H1 (cell line): ENCODE results near the gene ACVR2A. TPM values are rescaled to one million over a fixed set of nuclear protein-coding genes. Genes with fewer than 3 reads are reported as not detected.

ENCODE experiments used
- CTCF ChIA-PET: fragments of 300-600 bp; sonication (Branson Sonifier 250); formaldehyde crosslinking; loops from one replicate; lab custom pipeline; 2021; ENCODE audit not compliant: partially characterized antibody; lab: Charles Lee
- POLR2A ChIA-PET: fragments of 300-600 bp; sonication (Branson Sonifier 250); formaldehyde crosslinking; loops from one replicate; lab custom pipeline; 2021; ENCODE audit warnings: inconsistent platforms; ENCODE audit not compliant: partially characterized antibody; lab: Charles Lee
- DNase-seq, 2 experiments: peaks; one replicate each; pipeline versions ENCODE4 v3.0.0 to v3.0.0-alpha.2; 2010 to 2022; ENCODE audit warnings: low spot score in 2 of 2, low read depth in 1 of 2, mixed read lengths in 1 of 2
- FAIRE-seq: peaks from 2 replicates; lab custom pipeline; 2011; peaks lifted over from hg19 to GRCh38; lab: Jason Lieb, UNC
- H2AFZ ChIP-seq: 2 replicates; pipeline ENCODE4 v1.8.1; 2012; ENCODE audit warnings: low read length, inconsistent platforms
- H2AK5ac ChIP-seq: 2 replicates; pipeline ENCODE4 v1.6.1; 2013; ENCODE audit warnings: low read depth, low read length
- H2BK120ac ChIP-seq: replicated peaks from 2 replicates; pipeline ENCODE3; 2013; ENCODE audit warnings: low read depth, low read length, inconsistent platforms
- H2BK12ac ChIP-seq: 2 replicates; pipeline ENCODE4 v1.6.1; 2013; ENCODE audit warnings: low read depth, low read length
- H2BK15ac ChIP-seq: 2 replicates; pipeline ENCODE4 v1.6.1; 2013; ENCODE audit warnings: low read length
- H2BK20ac ChIP-seq: 2 replicates; pipeline ENCODE4 v1.6.1; 2013; ENCODE audit warnings: low read length
- H2BK5ac ChIP-seq: 2 replicates; pipeline ENCODE4 v1.6.1; 2013; ENCODE audit warnings: low read depth, low read length
- H3K14ac ChIP-seq: 2 replicates; pipeline ENCODE4 v1.6.1; 2013; ENCODE audit warnings: inconsistent platforms; ENCODE audit not compliant: insufficient read length
- H3K18ac ChIP-seq: 2 replicates; pipeline ENCODE4 v1.6.1; 2013; ENCODE audit warnings: low read length; ENCODE audit errors: extremely low read depth
- H3K23ac ChIP-seq: 2 replicates; pipeline ENCODE4 v1.6.1; 2013; ENCODE audit warnings: inconsistent platforms; ENCODE audit not compliant: insufficient read length
- H3K23me2 ChIP-seq: 2 replicates; pipeline ENCODE4 v1.6.1; 2013; ENCODE audit warnings: low read depth, low read length
- H3K27ac ChIP-seq: 2 replicates; pipeline ENCODE4 v1.6.1; 2011; ENCODE audit warnings: low read depth, low read length, inconsistent platforms
- H3K27me3 ChIP-seq, 4 experiments: replicated peaks in 1 of 4; 1 replicate in 1 of 4; 2 replicates in 3 of 4; pipeline versions ENCODE4 v1.6.1 to v1.8.1; 2011 to 2013; ENCODE audit warnings: low read length in 3 of 4, mild to moderate bottlenecking in 3 of 4, inconsistent platforms in 2 of 4, mixed read lengths in 2 of 4, moderate library complexity in 1 of 4; ENCODE audit not compliant: control insufficient read depth in 3 of 4, insufficient read depth in 3 of 4; ENCODE audit errors: extremely low read depth in 1 of 4
- H3K36me3 ChIP-seq, 4 experiments: 2 replicates each; pipeline versions ENCODE4 v1.6.1 to v1.8.1; 2011 to 2013; ENCODE audit warnings: mild to moderate bottlenecking in 4 of 4, low read length in 3 of 4, moderate library complexity in 2 of 4, control low read depth in 1 of 4, inconsistent platforms in 1 of 4; ENCODE audit not compliant: insufficient read depth in 4 of 4, control insufficient read depth in 2 of 4
- H3K4ac ChIP-seq: replicated peaks from 2 replicates; pipeline ENCODE3; 2013; ENCODE audit warnings: low read length, low read depth, mixed read lengths, inconsistent platforms; ENCODE audit not compliant: insufficient read length
- H3K4me1 ChIP-seq, 4 experiments: replicated peaks in 1 of 4; 1 replicate in 1 of 4; 2 replicates in 3 of 4; pipeline versions ENCODE4 v1.6.1 to v1.8.1; 2011 to 2013; ENCODE audit warnings: low read length in 3 of 4, inconsistent platforms in 2 of 4, mixed read lengths in 1 of 4; ENCODE audit not compliant: insufficient read depth in 4 of 4, control insufficient read depth in 3 of 4
- H3K4me2 ChIP-seq, 2 experiments: 2 replicates each; pipeline versions ENCODE4 v1.6.1 to v1.8.1; 2011 to 2013; ENCODE audit warnings: low read depth in 2 of 2, low read length in 2 of 2, control low read depth in 1 of 2, inconsistent platforms in 1 of 2, mild to moderate bottlenecking in 1 of 2; ENCODE audit not compliant: insufficient read depth in 1 of 2
- H3K4me3 ChIP-seq, 4 experiments: fragments of 200-600, 300-600 bp in 1 of 4; sonication (generic), shearing (Covaris generic), sonication (Bioruptor Twin) in 1 of 4; 2 replicates each; pipeline versions ENCODE4 v1.5.1 to v1.8.1; 2011 to 2016; ENCODE audit warnings: low read length in 4 of 4, low read depth in 3 of 4, control low read depth in 2 of 4, inconsistent platforms in 2 of 4, mild to moderate bottlenecking in 2 of 4, mixed read lengths in 1 of 4, moderate library complexity in 1 of 4; ENCODE audit not compliant: insufficient read depth in 2 of 4; ENCODE audit errors: extremely low read depth in 1 of 4
- H3K56ac ChIP-seq: replicated peaks from 2 replicates; pipeline ENCODE3; 2013; ENCODE audit warnings: low read depth, mild to moderate bottlenecking, mixed read lengths, low read length, inconsistent platforms; ENCODE audit not compliant: insufficient read length
- H3K79me1 ChIP-seq: 2 replicates; pipeline ENCODE4 v1.6.1; 2013; ENCODE audit warnings: low read depth, low read length, control low read depth
- H3K79me2 ChIP-seq, 2 experiments: 2 replicates each; pipeline versions ENCODE4 v1.6.1 to v1.8.1; 2012 to 2013; ENCODE audit warnings: low read length in 2 of 2, mild to moderate bottlenecking in 2 of 2, inconsistent platforms in 1 of 2; ENCODE audit not compliant: insufficient read depth in 2 of 2, control insufficient read depth in 1 of 2
- H3K9ac ChIP-seq, 4 experiments: replicated peaks in 1 of 4; 1 replicate in 1 of 4; 2 replicates in 3 of 4; pipeline versions ENCODE4 v1.6.1 to v1.8.1; 2011 to 2013; ENCODE audit warnings: low read depth in 3 of 4, low read length in 3 of 4, control low read depth in 2 of 4, mild to moderate bottlenecking in 2 of 4, moderate library complexity in 2 of 4, inconsistent platforms in 1 of 4; ENCODE audit errors: extremely low read depth in 1 of 4
- H3K9me3 ChIP-seq, 2 experiments: 2 replicates each; pipeline versions ENCODE4 v1.6.1 to v1.8.1; 2012 to 2013; ENCODE audit warnings: mild to moderate bottlenecking in 2 of 2, moderate library complexity in 2 of 2, control low read depth in 1 of 2, inconsistent platforms in 1 of 2, low read depth in 1 of 2, low read length in 1 of 2, mixed read lengths in 1 of 2; ENCODE audit not compliant: insufficient read depth in 2 of 2
- H4K20me1 ChIP-seq, 2 experiments: replicated peaks in 1 of 2; 2 replicates each; pipeline versions ENCODE3 to v1.8.1; 2011 to 2013; ENCODE audit warnings: inconsistent platforms in 2 of 2, low read length in 2 of 2, mild to moderate bottlenecking in 1 of 2; ENCODE audit not compliant: insufficient read depth in 2 of 2, control insufficient read depth in 1 of 2
- H4K5ac ChIP-seq: 2 replicates; pipeline ENCODE4 v1.6.1; 2013; ENCODE audit warnings: low read length, low read depth, mixed read lengths, inconsistent platforms; ENCODE audit not compliant: insufficient read length
- H4K8ac ChIP-seq: 2 replicates; pipeline ENCODE4 v1.8.0; 2013; ENCODE audit warnings: mild to moderate bottlenecking, moderate library complexity, low read length, inconsistent platforms; ENCODE audit not compliant: insufficient read depth; ENCODE audit errors: extremely low read depth
- H4K91ac ChIP-seq: replicated peaks from 2 replicates; pipeline ENCODE3; 2013; ENCODE audit warnings: low read length, mixed read lengths, inconsistent platforms; ENCODE audit not compliant: insufficient read length
- ASH2L ChIP-seq: fragments of 200-600, 300-600 bp; sonication (generic); IDR thresholded peaks from one replicate; pipeline ENCODE4 v1.7.1; 2017; ENCODE audit warnings: low read length
- BACH1 ChIP-seq: IDR thresholded peaks from 2 replicates; pipeline ENCODE4 v1.6.1; 2012; ENCODE audit warnings: low read length, improper control_type of control experiment
- BRCA1 ChIP-seq: IDR thresholded peaks from 2 replicates; pipeline ENCODE4 v1.6.1; 2012; ENCODE audit warnings: low read depth, low read length, improper control_type of control experiment
- CEBPB ChIP-seq: IDR thresholded peaks from 2 replicates; pipeline ENCODE4 v1.6.1; 2012; ENCODE audit warnings: low read depth, low read length
- CTBP2 ChIP-seq: IDR thresholded peaks from 2 replicates; pipeline ENCODE4 v1.7.0; 2011; ENCODE audit warnings: borderline replicate concordance, mild to moderate bottlenecking, moderate library complexity, mixed read lengths, low read length; ENCODE audit not compliant: insufficient read depth, insufficient read length
- JUN ChIP-seq: IDR thresholded peaks from 2 replicates; pipeline ENCODE4 v1.6.1; 2011; ENCODE audit warnings: low read depth, mild to moderate bottlenecking, improper control_type of control experiment, low read length
- KDM4A ChIP-seq: IDR thresholded peaks from one replicate; pipeline ENCODE4 v1.7.1; 2012; ENCODE audit warnings: low read depth, mild to moderate bottlenecking, moderate library complexity, low read length, inconsistent platforms; ENCODE audit not compliant: severe bottlenecking
- POLR2A ChIP-seq, 2 experiments: IDR thresholded peaks; 1 replicate in 1 of 2; 2 replicates in 1 of 2; pipeline ENCODE4 v1.6.1; 2011; ENCODE audit warnings: low read depth in 2 of 2, low read length in 2 of 2, mild to moderate bottlenecking in 2 of 2; ENCODE audit errors: control extremely low read depth in 1 of 2
- TAF7 ChIP-seq: optimal IDR thresholded peaks from 2 replicates; pipeline ENCODE3; 2011; ENCODE audit warnings: low read depth, mild to moderate bottlenecking, inconsistent platforms, low read length, moderate library complexity, borderline replicate concordance
- TCF12 ChIP-seq: IDR thresholded peaks from 2 replicates; pipeline ENCODE4 v1.6.1; 2011; ENCODE audit warnings: low read depth, mild to moderate bottlenecking, low read length
- WGBS, 2 experiments: shearing (Covaris generic) in 1 of 2; methylation state at CpG; one replicate each; pipeline versions ENCODE4 v1.1.6 to v1.1.7; 2013 to 2015; ENCODE audit warnings: low lambda C conversion rate in 2 of 2, mixed read lengths in 2 of 2, inconsistent platforms in 1 of 2, low coverage in 1 of 2, missing lambda C conversion rate in 1 of 2; ENCODE audit not compliant: insufficient replicate concordance in 2 of 2, insufficient coverage in 1 of 2, insufficient read length in 1 of 2; ENCODE audit errors: extremely low coverage in 1 of 2, missing lambda C conversion rate in 1 of 2; 5-methylcytosine and 5-hydroxymethylcytosine counted together
- polyA plus RNA-seq, 7 experiments: library from polyadenylated mRNA; depleted of rRNA in 3 of 7; stranded (reverse) in 5 of 7; unstranded in 2 of 7; fragments of >200 nt in 5 of 7; fragments of 200-250 nt in 2 of 7; gene quantifications; 1 replicate in 5 of 7; 2 replicates in 1 of 7; 4 replicates in 1 of 7; pipeline versions ENCODE4 v1.2.1 to v1.2.3, GENCODE V29; 2011 to 2013; ENCODE audit warnings: missing spikeins in 2 of 7, mixed read lengths in 2 of 7
- total RNA-seq: library from RNA; stranded (reverse); fragmentation: NEBNext Ultra II Directional; extraction: Animal tissue kit (Norgen Biotek cat#: 25700); gene quantifications from 2 replicates; pipeline ENCODE4 v1.2.1, GENCODE V29; 2021
- TF ChIP-seq, protein P1 (sequence below), 3 experiments: IDR thresholded peaks; 1 replicate in 2 of 3; 2 replicates in 1 of 3; pipeline versions ENCODE4 v1.5.1 to v1.6.1; 2011; ENCODE audit warnings: low read length in 3 of 3, mild to moderate bottlenecking in 3 of 3, inconsistent platforms in 2 of 3, low read depth in 1 of 3, moderate library complexity in 1 of 3; ENCODE audit not compliant: insufficient read depth in 1 of 3; ENCODE audit errors: control extremely low read depth in 1 of 3
- TF ChIP-seq, protein P2 (sequence below): IDR thresholded peaks from 2 replicates; pipeline ENCODE4 v1.6.1; 2012; ENCODE audit warnings: inconsistent platforms

The ACVR2A gene
- total and polyA plus RNA-seq, 2 of the 8 experiments (the other 6 are each of a cell fraction or from before 2014, with no cell fraction given): 3.4 to 18.1 TPM

DNA sequence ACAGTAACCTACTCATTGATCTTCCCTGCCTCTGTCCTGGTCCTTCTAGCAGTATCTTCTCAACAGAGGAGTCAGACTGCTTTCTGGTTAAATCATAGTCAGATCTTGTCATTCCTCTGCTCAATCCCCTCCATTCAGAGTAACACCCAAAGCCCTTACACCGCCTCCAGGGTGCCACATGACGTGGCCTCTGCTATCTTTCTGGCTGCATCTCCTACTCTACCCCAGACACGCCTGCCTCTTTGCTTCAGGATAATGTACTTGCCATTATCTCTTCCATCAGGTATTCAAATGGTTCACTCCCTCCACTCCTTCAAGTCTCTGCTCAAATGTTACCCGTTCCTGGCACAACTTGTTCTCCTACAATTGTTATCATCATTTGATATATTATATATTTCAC lies 36.3 kb upstream of the ACVR2A start:
- Histone ChIP-seq H3K79me1 (no peaks in the 10 kb centered on the region), H4K20me1 (no peaks in the 10 kb centered on the region), H2AFZ (no peak overlapping the region), H3K4me2 (no peak overlapping the region), H4K8ac (no peak overlapping the region), H4K91ac (no peak overlapping the region), H2BK15ac (no peak overlapping the region), H2BK120ac (no peak overlapping the region), H2BK5ac (no peak overlapping the region), H3K4me1 (no peaks in the 10 kb centered on the region), H2BK20ac (no peak overlapping the region), H3K14ac (no peak overlapping the region), H3K9ac (no peak overlapping the region), H3K27me3 (no peaks in the 10 kb centered on the region), H3K23ac (no peak overlapping the region), H2AK5ac (no peak overlapping the region), H3K4me3 (no peak overlapping the region), H3K56ac (no peak overlapping the region), H3K27ac (no peak overlapping the region), H3K36me3 (no peaks in the 10 kb centered on the region), H4K5ac (no peak overlapping the region), H3K79me2 (no peaks in the 10 kb centered on the region), H3K23me2 (no peaks in the 10 kb centered on the region), H2BK12ac (no peak overlapping the region), H3K4ac (no peak overlapping the region), H3K18ac (no peak overlapping the region), H3K9me3 (no peaks in the 10 kb centered on the region)
- WGBS, 2 experiments: 88% methylated on average over 4 of the region's 4 CpGs; no CpG with 5 or more reads in 1 of the 2 experiments
- DNase-seq (no peak), FAIRE-seq (no peak)
- ChIA-PET POLR2A (no interaction called here), CTCF (no interaction called here)
- TF ChIP-seq CEBPB (no peak), BACH1 (no peak), ASH2L (no peak), BRCA1 (no peak), TAF7 (no peak), JUN (no peak), CTBP2 (no peak), POLR2A (IDR thresholded peaks at IDR 0.05; ENCODE audit: control extremely low read depth in 1 of 2, low read depth in 2 of 2, low read length in 2 of 2) (no peak), KDM4A (no peak), TCF12 (no peak)
- TF ChIP-seq, protein P1, sequence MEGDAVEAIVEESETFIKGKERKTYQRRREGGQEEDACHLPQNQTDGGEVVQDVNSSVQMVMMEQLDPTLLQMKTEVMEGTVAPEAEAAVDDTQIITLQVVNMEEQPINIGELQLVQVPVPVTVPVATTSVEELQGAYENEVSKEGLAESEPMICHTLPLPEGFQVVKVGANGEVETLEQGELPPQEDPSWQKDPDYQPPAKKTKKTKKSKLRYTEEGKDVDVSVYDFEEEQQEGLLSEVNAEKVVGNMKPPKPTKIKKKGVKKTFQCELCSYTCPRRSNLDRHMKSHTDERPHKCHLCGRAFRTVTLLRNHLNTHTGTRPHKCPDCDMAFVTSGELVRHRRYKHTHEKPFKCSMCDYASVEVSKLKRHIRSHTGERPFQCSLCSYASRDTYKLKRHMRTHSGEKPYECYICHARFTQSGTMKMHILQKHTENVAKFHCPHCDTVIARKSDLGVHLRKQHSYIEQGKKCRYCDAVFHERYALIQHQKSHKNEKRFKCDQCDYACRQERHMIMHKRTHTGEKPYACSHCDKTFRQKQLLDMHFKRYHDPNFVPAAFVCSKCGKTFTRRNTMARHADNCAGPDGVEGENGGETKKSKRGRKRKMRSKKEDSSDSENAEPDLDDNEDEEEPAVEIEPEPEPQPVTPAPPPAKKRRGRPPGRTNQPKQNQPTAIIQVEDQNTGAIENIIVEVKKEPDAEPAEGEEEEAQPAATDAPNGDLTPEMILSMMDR (IDR thresholded peaks at IDR 0.05; ENCODE audit: control extremely low read depth in 1 of 3, insufficient read depth in 1 of 3, low read depth in 1 of 3, low read length in 3 of 3): no peak
- TF ChIP-seq, protein P2, sequence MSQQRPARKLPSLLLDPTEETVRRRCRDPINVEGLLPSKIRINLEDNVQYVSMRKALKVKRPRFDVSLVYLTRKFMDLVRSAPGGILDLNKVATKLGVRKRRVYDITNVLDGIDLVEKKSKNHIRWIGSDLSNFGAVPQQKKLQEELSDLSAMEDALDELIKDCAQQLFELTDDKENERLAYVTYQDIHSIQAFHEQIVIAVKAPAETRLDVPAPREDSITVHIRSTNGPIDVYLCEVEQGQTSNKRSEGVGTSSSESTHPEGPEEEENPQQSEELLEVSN: no peak
